ENCODE data around the gene HES2.
"Not testable (repeated sequence)": the region's sequence is repeated elsewhere in the genome, so short reads cannot be mapped to it uniquely, and the experiment has no call there.

The HES2 gene

GRCh38 chr1:6419804-6420453, at the start of gene HES2:
Gene HES2, minus strand, starts transcription at chr1:6419919. Its CDS starts 99 bp downstream, at chr1:6419820.
- no peak for DNase-seq

GRCh38 chr1:6468729-6469461, 49.2 kb upstream of the HES2 start:
- no peak for DNase-seq

GRCh38 chr1:6467744-6468688, 48.3 kb upstream of the HES2 start:
- no peak for DNase-seq

GRCh38 chr1:6467224-6467623, 47.5 kb upstream of the HES2 start:
- no peak for DNase-seq

- DNase-seq, result no peak
Measured at GRCh38 chr1:6466751-6467150, 47.0 kb upstream of the HES2 start.

GRCh38 chr1:6466023-6466422, 46.3 kb upstream of the HES2 start, which contains the start of gene TNFRSF25:
Gene TNFRSF25, minus strand, starts transcription at chr1:6466173. Its CDS starts 66 bp downstream, at chr1:6466107.
- DNase-seq, result no peak

- no peak for DNase-seq
Measured at GRCh38 chr1:6465461-6466005, 45.8 kb upstream of the HES2 start.

GRCh38 chr1:6464915-6465314, 45.2 kb upstream of the HES2 start:
- no peak for DNase-seq

- no peak for DNase-seq
Measured at GRCh38 chr1:6464514-6464836, 44.8 kb upstream of the HES2 start.

- DNase-seq, result no peak
Measured at GRCh38 chr1:6463120-6463412, 43.3 kb upstream of the HES2 start.

- DNase-seq, result no peak
Measured at GRCh38 chr1:6462412-6463119, 42.8 kb upstream of the HES2 start.

GRCh38 chr1:6461538-6462411, 42.1 kb upstream of the HES2 start:
- no peak for DNase-seq

GRCh38 chr1:6461051-6461530, 41.4 kb upstream of the HES2 start:
- DNase-seq, result no peak

- no peak for DNase-seq
Measured at GRCh38 chr1:6460301-6461050, 40.8 kb upstream of the HES2 start.

- DNase-seq, result no peak
Measured at GRCh38 chr1:6459850-6460265, 40.1 kb upstream of the HES2 start.

- no peak for DNase-seq
Measured at GRCh38 chr1:6456800-6457466, 37.2 kb upstream of the HES2 start.

- DNase-seq, result not testable (repeated sequence)
Measured at GRCh38 chr1:6455752-6456520, 36.2 kb upstream of the HES2 start.

- no peak for DNase-seq
Measured at GRCh38 chr1:6454856-6455751, 35.4 kb upstream of the HES2 start.
